ENCODE results near the gene DNAJA4.

DNA sequence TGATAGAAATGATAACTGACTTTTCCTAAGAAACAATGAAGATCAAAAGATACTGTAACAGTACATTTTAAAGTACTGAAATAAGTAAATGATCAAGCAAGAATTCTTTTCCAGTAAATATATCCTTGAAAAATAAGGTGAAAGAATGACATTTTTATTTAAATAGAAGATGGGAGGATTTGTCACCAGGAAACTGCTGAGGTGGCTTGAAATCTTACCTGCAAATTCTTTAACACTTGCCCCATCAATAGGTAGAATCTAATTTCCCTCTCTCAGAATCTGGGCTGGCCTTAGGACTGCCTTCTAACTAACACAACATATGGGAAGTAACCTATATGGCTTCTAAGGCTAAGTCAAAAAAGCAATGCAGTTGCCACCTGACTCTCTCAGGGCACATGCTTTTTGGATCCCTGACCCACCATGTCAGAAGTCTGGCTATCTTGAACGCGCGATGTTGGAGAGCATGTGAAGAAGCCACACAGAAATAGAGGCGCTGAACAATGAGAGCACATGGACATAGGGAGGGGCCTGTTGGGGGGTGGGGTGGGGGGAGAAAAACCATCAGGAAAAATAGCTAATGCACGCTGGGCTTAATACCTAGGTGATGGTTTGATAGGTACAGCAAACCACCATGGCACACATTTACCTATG, 41.5 kb upstream of the DNAJA4 start:
- TF ChIP-seq GATAD2A (IDR thresholded peaks at IDR 0.05) (no peak), POLR2A (conservative IDR thresholded peaks at IDR 0.05) (no peak), ZBED1 (IDR thresholded peaks at IDR 0.05) (no peak), EGR1 (conservative IDR thresholded peaks at IDR 0.05) (no peak)
- TF ChIP-seq, protein P1, sequence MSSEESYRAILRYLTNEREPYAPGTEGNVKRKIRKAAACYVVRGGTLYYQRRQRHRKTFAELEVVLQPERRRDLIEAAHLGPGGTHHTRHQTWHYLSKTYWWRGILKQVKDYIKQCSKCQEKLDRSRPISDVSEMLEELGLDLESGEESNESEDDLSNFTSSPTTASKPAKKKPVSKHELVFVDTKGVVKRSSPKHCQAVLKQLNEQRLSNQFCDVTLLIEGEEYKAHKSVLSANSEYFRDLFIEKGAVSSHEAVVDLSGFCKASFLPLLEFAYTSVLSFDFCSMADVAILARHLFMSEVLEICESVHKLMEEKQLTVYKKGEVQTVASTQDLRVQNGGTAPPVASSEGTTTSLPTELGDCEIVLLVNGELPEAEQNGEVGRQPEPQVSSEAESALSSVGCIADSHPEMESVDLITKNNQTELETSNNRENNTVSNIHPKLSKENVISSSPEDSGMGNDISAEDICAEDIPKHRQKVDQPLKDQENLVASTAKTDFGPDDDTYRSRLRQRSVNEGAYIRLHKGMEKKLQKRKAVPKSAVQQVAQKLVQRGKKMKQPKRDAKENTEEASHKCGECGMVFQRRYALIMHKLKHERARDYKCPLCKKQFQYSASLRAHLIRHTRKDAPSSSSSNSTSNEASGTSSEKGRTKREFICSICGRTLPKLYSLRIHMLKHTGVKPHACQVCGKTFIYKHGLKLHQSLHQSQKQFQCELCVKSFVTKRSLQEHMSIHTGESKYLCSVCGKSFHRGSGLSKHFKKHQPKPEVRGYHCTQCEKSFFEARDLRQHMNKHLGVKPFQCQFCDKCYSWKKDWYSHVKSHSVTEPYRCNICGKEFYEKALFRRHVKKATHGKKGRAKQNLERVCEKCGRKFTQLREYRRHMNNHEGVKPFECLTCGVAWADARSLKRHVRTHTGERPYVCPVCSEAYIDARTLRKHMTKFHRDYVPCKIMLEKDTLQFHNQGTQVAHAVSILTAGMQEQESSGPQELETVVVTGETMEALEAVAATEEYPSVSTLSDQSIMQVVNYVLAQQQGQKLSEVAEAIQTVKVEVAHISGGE (CRISPR knock-in tag; IDR thresholded peaks at IDR 0.05): no peak
- TF ChIP-seq, protein P2, sequence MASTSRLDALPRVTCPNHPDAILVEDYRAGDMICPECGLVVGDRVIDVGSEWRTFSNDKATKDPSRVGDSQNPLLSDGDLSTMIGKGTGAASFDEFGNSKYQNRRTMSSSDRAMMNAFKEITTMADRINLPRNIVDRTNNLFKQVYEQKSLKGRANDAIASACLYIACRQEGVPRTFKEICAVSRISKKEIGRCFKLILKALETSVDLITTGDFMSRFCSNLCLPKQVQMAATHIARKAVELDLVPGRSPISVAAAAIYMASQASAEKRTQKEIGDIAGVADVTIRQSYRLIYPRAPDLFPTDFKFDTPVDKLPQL (IDR thresholded peaks at IDR 0.05; ENCODE audit: extremely low read depth, insufficient read length): no peak
- TF ChIP-seq, protein P3, sequence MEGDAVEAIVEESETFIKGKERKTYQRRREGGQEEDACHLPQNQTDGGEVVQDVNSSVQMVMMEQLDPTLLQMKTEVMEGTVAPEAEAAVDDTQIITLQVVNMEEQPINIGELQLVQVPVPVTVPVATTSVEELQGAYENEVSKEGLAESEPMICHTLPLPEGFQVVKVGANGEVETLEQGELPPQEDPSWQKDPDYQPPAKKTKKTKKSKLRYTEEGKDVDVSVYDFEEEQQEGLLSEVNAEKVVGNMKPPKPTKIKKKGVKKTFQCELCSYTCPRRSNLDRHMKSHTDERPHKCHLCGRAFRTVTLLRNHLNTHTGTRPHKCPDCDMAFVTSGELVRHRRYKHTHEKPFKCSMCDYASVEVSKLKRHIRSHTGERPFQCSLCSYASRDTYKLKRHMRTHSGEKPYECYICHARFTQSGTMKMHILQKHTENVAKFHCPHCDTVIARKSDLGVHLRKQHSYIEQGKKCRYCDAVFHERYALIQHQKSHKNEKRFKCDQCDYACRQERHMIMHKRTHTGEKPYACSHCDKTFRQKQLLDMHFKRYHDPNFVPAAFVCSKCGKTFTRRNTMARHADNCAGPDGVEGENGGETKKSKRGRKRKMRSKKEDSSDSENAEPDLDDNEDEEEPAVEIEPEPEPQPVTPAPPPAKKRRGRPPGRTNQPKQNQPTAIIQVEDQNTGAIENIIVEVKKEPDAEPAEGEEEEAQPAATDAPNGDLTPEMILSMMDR (IDR thresholded peaks at IDR 0.05 in 2 of 3, conservative IDR thresholded peaks at IDR 0.05 in 1 of 3; ENCODE audit: insufficient read depth in 2 of 3, low read depth in 1 of 3, low read length in 3 of 3): no peak

All from K562 (cell line).